Effector memory CD4-positive, alpha-beta T cell (primary cell): ENCODE measurements around the gene LSP1.
"Not testable (repeated sequence)": the region's sequence is repeated elsewhere in the genome, so short reads cannot be mapped to it uniquely, and the experiment has no call there.

Experiments
- DNase-seq, 3 donors: peaks; one replicate each; pipeline ENCODE4 v3.0.0-alpha.2; 2020
- H3K27ac ChIP-seq: 2 replicates; pipeline ENCODE4 v1.7.0; 2013; ENCODE audit warnings: mild to moderate bottlenecking, low read length, moderate library complexity; ENCODE audit not compliant: insufficient read depth, poor library complexity, severe bottlenecking
- H3K27me3 ChIP-seq: replicated peaks from 2 replicates; pipeline ENCODE4 v1.7.0; 2013; ENCODE audit warnings: mild to moderate bottlenecking, low read length; ENCODE audit not compliant: insufficient read depth, control insufficient read depth, poor library complexity, severe bottlenecking
- H3K36me3 ChIP-seq: 2 replicates; pipeline ENCODE4 v1.7.0; 2013; ENCODE audit warnings: mild to moderate bottlenecking, low read length, moderate library complexity; ENCODE audit not compliant: control insufficient read depth, insufficient read depth
- H3K4me1 ChIP-seq: 2 replicates; pipeline ENCODE4 v1.7.0; 2013; ENCODE audit warnings: low read length, mild to moderate bottlenecking; ENCODE audit not compliant: control insufficient read depth, insufficient read depth, poor library complexity, severe bottlenecking
- H3K4me3 ChIP-seq: 2 replicates; pipeline ENCODE4 v1.7.0; 2013; ENCODE audit warnings: low read length, low read depth, mild to moderate bottlenecking; ENCODE audit not compliant: insufficient read depth, poor library complexity, severe bottlenecking
- H3K9me3 ChIP-seq: 2 replicates; pipeline ENCODE4 v1.7.0; 2013; ENCODE audit warnings: mild to moderate bottlenecking, low read length, moderate library complexity; ENCODE audit not compliant: control insufficient read depth

The LSP1 gene

GRCh38 chr11:1883346-1884302 is 30.7 kb downstream of the LSP1 start:
- H3K9me3 ChIP-seq = no peaks in the 10 kb centered on the region
- H3K4me3 ChIP-seq = no peak overlapping the region
- H3K36me3 ChIP-seq = peaks cover 36% of the 10 kb centered on the region
- no peaks in the 10 kb centered on the region for H3K27me3 ChIP-seq
- DNase-seq = no peak
- peaks cover 18% of the 10 kb centered on the region for H3K4me1 ChIP-seq
- H3K27ac ChIP-seq = no peak overlapping the region

DNA sequence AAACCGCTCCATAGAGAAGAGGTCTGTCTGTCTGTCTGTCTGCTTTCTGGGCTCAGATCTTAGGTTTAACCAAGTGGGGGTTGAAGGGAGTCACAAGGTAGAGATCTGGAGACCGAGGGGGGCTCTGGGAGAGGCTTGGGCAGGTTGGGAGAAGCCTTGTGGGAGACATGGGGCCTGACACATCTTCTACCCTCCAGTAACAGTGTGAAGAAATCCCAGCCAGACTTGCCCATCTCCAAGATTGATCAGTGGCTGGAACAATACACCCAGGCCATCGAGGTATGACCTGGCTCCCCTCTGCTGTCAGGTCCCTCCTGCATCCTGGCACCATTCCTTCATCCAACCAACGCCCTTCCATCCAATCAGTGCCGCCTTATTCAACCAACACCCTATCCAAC is 31.4 kb downstream of the LSP1 start:
- Histone ChIP-seq H3K4me3 (no peak overlapping the region), H3K27me3 (no peaks in the 10 kb centered on the region), H3K36me3 (peaks cover 36% of the 10 kb centered on the region), H3K9me3 (no peaks in the 10 kb centered on the region), H3K27ac (no peak overlapping the region), H3K4me1 (peaks cover 24% of the 10 kb centered on the region)
- no peak for DNase-seq

GRCh38 chr11:1886551-1886950 is 33.7 kb downstream of the LSP1 start:
- not testable (repeated sequence) for DNase-seq, H3K27ac ChIP-seq, H3K4me3 ChIP-seq, H3K9me3 ChIP-seq, H3K27me3 ChIP-seq
- H3K36me3 ChIP-seq = peaks cover 36% of the 10 kb centered on the region
- H3K4me1 ChIP-seq = peaks cover 42% of the 10 kb centered on the region

- H3K27me3 ChIP-seq = no peaks in the 10 kb centered on the region
- no peak for DNase-seq
- H3K36me3 ChIP-seq = peaks cover 36% of the 10 kb centered on the region
- H3K27ac ChIP-seq = no peak overlapping the region
- no peaks in the 10 kb centered on the region for H3K9me3 ChIP-seq
- H3K4me1 ChIP-seq = peaks cover 47% of the 10 kb centered on the region
- no peak overlapping the region for H3K4me3 ChIP-seq
These were observed 34.8 kb downstream of the LSP1 start for GRCh38 chr11:1887451-1888346.

- no peaks in the 10 kb centered on the region for H3K27me3 ChIP-seq
- no peak for DNase-seq
- no peak overlapping the region for H3K4me3 ChIP-seq
- H3K36me3 ChIP-seq = peaks cover 30% of the 10 kb centered on the region
- peak overlapping the region; percentile 64 for H3K27ac ChIP-seq
- H3K4me1 ChIP-seq = peaks cover 47% of the 10 kb centered on the region
- H3K9me3 ChIP-seq = no peaks in the 10 kb centered on the region
These were observed 35.5 kb downstream of the LSP1 start for GRCh38 chr11:1888347-1888753.

DNA sequence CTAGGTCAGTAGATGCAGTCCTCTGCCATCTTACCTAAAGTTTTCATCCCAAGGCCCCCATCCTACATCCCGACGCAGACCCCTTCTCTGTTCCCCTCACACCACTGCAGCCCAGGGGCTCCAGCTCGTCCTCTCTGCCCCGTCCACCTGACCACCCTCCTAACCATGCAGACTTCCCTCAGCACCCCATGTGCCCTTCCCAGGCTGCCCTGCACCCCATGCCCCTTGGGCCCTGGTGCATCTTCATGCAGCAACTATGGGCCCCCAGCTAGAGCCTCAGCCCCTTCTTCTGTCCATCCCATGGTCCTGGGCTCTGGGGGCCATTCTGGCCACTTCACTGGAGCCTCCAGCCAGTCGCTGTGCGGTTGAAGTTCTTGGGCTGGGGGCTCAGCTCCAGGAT is 35.9 kb downstream of the LSP1 start:
- peaks cover 25% of the 10 kb centered on the region for H3K36me3 ChIP-seq
- no peaks in the 10 kb centered on the region for H3K27me3 ChIP-seq

GRCh38 chr11:1889224-1889930 is 36.5 kb downstream of the LSP1 start:
- Histone ChIP-seq H3K27me3 (no peaks in the 10 kb centered on the region), H3K36me3 (peaks cover 20% of the 10 kb centered on the region), H3K4me3 (peak overlapping the region; percentile 41), H3K9me3 (no peaks in the 10 kb centered on the region), H3K4me1 (peaks cover 47% of the 10 kb centered on the region), H3K27ac (peak overlapping the region; percentile 64)
- DNase-seq = peak; percentile 59 to 64 (median 62)

More for the DNA sequence above, 35.9 kb downstream of the LSP1 start:
- H3K4me1 ChIP-seq = peaks cover 47% of the 10 kb centered on the region
- peak overlapping the region; percentile 64 for H3K27ac ChIP-seq
- H3K4me3 ChIP-seq = no peak overlapping the region
- DNase-seq = no peak
- no peaks in the 10 kb centered on the region for H3K9me3 ChIP-seq

- peak overlapping the region; percentile 64 for H3K27ac ChIP-seq
- H3K4me1 ChIP-seq = peaks cover 47% of the 10 kb centered on the region
- H3K4me3 ChIP-seq = peak overlapping the region; percentile 41
- no peak for DNase-seq
- no peaks in the 10 kb centered on the region for H3K27me3 ChIP-seq
- H3K9me3 ChIP-seq = no peaks in the 10 kb centered on the region
- H3K36me3 ChIP-seq = peaks cover 11% of the 10 kb centered on the region
These were observed 37.3 kb downstream of the LSP1 start for GRCh38 chr11:1889941-1890855.
